Upper lobe of left lung (tissue), 6 donors: ENCODE measurements around the gene PPP6C. TPM values are rescaled to one million over a fixed set of nuclear protein-coding genes. Genes with fewer than 3 reads are reported as not detected.
"Not testable (repeated sequence)": the region's sequence is repeated elsewhere in the genome, so short reads cannot be mapped to it uniquely, and the experiment has no call there.

Experiments
- ATAC-seq, 2 donors: fragments of 200-7000 bp; cut with Tn5 transposase; one replicate each; pipeline ENCODE4 v1.9.1; 2022; ENCODE audit warnings: mild to moderate bottlenecking in 2 of 2, moderate library complexity in 2 of 2; ENCODE audit not compliant: low FRiP score in 2 of 2
- DNase-seq, 2 donors: peaks; one replicate each; pipeline ENCODE4 v3.0.0-alpha.2; 2019 to 2020
- H3K27ac ChIP-seq, 4 donors: fragments of 200-600 bp; sonication (generic); one replicate each; pipeline ENCODE4 v1.5.1; 2016 to 2019
- H3K27me3 ChIP-seq, 4 donors: fragments of 200-600 bp; sonication (generic); one replicate each; pipeline ENCODE4 v1.5.1; 2017 to 2019
- H3K36me3 ChIP-seq, 4 donors: fragments of 200-600 bp; sonication (generic); one replicate each; pipeline ENCODE4 v1.5.1; 2016 to 2019
- H3K4me1 ChIP-seq, 4 donors: fragments of 200-600 bp; sonication (generic); one replicate each; pipeline ENCODE4 v1.5.1; 2018 to 2019
- H3K4me3 ChIP-seq, 4 donors: fragments of 200-600 bp; sonication (generic); one replicate each; pipeline ENCODE4 v1.5.1; 2017 to 2019; ENCODE audit warnings: mild to moderate bottlenecking in 2 of 4, moderate library complexity in 1 of 4
- H3K9me3 ChIP-seq, 4 donors: fragments of 200-600 bp; sonication (generic); one replicate each; pipeline ENCODE4 v1.5.1; 2018 to 2019
- CTCF ChIP-seq, 6 experiments: fragments of 450-650 bp in 4 of 6; fragments of 200-600 bp in 2 of 6; sonication (generic) in 2 of 6; IDR thresholded peaks; one replicate each; pipeline ENCODE4 v1.5.1; 2016 to 2019; ENCODE audit warnings: antibody characterized with exemption in 6 of 6
- EP300 ChIP-seq, 4 donors: sonication (generic); formaldehyde crosslinking; IDR thresholded peaks; one replicate each; pipeline ENCODE4 v1.5.1; 2017; ENCODE audit warnings: antibody characterized with exemption in 4 of 4, control low read depth in 2 of 4
- POLR2A ChIP-seq, 4 donors: fragments of 450-650 bp; IDR thresholded peaks; one replicate each; pipeline ENCODE4 v1.5.1; 2016 to 2017; ENCODE audit warnings: antibody characterized with exemption in 4 of 4, mild to moderate bottlenecking in 2 of 4
- POLR2AphosphoS5 ChIP-seq, 2 donors: sonication (generic); formaldehyde crosslinking; IDR thresholded peaks; one replicate each; pipeline ENCODE4 v1.5.1; 2017; ENCODE audit warnings: antibody characterized with exemption in 2 of 2
- whole genome bisulfite sequencing, 2 donors: methylation state at CpG; one replicate each; pipeline ENCODE4 v1.1.5; 2017 to 2018; 5-methylcytosine and 5-hydroxymethylcytosine counted together
- total RNA-seq, 6 donors: library from RNA; depleted of rRNA in 4 of 6; stranded (reverse); fragments of >200 nt in 4 of 6; gene quantifications; one replicate each; pipeline versions ENCODE4 v1.1.0 to v1.2.1, GENCODE V29; 2016 to 2021
- donor health status: DM: no; HTN: no; CAD: no; lungs with moderate emphysema.
- donor health status: DM: no; HTN: yes; CAD: no; lungs with severe emphysema.

The PPP6C gene
- total RNA-seq, 6 donors from 2014 or later, result 7.5 to 42.5 (median 36.7) TPM

- H3K36me3 ChIP-seq, result peaks cover 0 to 53% (median 16%) of the 10 kb centered on the region in 4 donors
- whole genome bisulfite sequencing, 2 donors, result 84 to 92% methylated on average over 5 of the region's 5 CpGs
- no peaks in the 10 kb centered on the region for H3K27me3 ChIP-seq
- DNase-seq (no peak), ATAC-seq (no peak)
- no peaks in the 10 kb centered on the region for H3K9me3 ChIP-seq
- H3K4me1 ChIP-seq, result no peaks in the 10 kb centered on the region
- H3K27ac ChIP-seq, result no peak overlapping the region
- no peak overlapping the region for H3K4me3 ChIP-seq
- TF ChIP-seq CTCF (IDR thresholded peaks at IDR 0.05) (no peak), EP300 (IDR thresholded peaks at IDR 0.05) (no peak), POLR2A (IDR thresholded peaks at IDR 0.05) (no peak), POLR2AphosphoS5 (IDR thresholded peaks at IDR 0.05) (no peak)
Measured at GRCh38 chr9:125214186-125214585, 24.6 kb upstream of the PPP6C start.

- Histone ChIP-seq H3K27ac (no peak overlapping the region), H3K27me3 (no peaks in the 10 kb centered on the region), H3K4me3 (no peak overlapping the region), H3K36me3 (peaks cover 4 to 63% (median 35%) of the 10 kb centered on the region in 4 donors), H3K9me3 (no peaks in the 10 kb centered on the region), H3K4me1 (peaks cover 9 to 15% (median 11%) of the 10 kb centered on the region in 4 donors)
- TF ChIP-seq POLR2AphosphoS5 (IDR thresholded peaks at IDR 0.05), result no peak
- TF ChIP-seq EP300 (IDR thresholded peaks at IDR 0.05), result no peak
- TF ChIP-seq CTCF (IDR thresholded peaks at IDR 0.05), result no peak
- TF ChIP-seq POLR2A (IDR thresholded peaks at IDR 0.05), result no peak
- WGBS, 2 donors, result 90 to 95% methylated on average over 2 to 3 of the region's 3 CpGs
- DNase-seq (no peak), ATAC-seq (no peak)
Measured at GRCh38 chr9:125204477-125204876, 14.9 kb upstream of the PPP6C start.

GRCh38 chr9:125202846-125203618, 13.4 kb upstream of the PPP6C start:
- ATAC-seq (no peak), DNase-seq (no peak)
- 96% methylated on average over 1 of the region's 1 CpG for WGBS, 2 donors

GRCh38 chr9:125200216-125201047, 10.8 kb upstream of the PPP6C start, which contains the start of gene RABEPK:
TSS of gene RABEPK (plus strand) at chr9:125200542. CDS start at chr9:125203014, 2,472 bp downstream.
- 0 to 1% methylated on average over 21 to 49 of the region's 51 CpGs for WGBS, 2 donors
- Histone ChIP-seq H3K9me3 (no peaks in the 10 kb centered on the region), H3K27ac (peak within 1 kb of the TSS; percentile 89 to 93 (median 91)), H3K27me3 (no peaks in the 10 kb centered on the region), H3K36me3 (peaks cover 0 to 23% (median 5%) of the 10 kb centered on the region in 4 donors), H3K4me1 (peaks cover 11 to 19% (median 14%) of the 10 kb centered on the region in 4 donors), H3K4me3 (peak within 1 kb of the TSS; percentile 56 to 77 (median 70))
- TF ChIP-seq POLR2AphosphoS5 (IDR thresholded peaks at IDR 0.05), result peak; percentile 89 to 91
- peak; percentile 52 to 88 (median 75) for TF ChIP-seq POLR2A (IDR thresholded peaks at IDR 0.05)
- peak in 1 of 4 donors; percentile 12 for TF ChIP-seq EP300 (IDR thresholded peaks at IDR 0.05)
- peak in 1 of 6 experiments; percentile 8 for TF ChIP-seq CTCF (IDR thresholded peaks at IDR 0.05)
- DNase-seq (peak; percentile 93 to 99), ATAC-seq (peak; percentile 99 to 100)

More at GRCh38 chr9:125202846-125203618, 13.4 kb upstream of the PPP6C start:
- Histone ChIP-seq H3K4me1 (peaks cover 11 to 19% (median 14%) of the 10 kb centered on the region in 4 donors), H3K4me3 (no peak overlapping the region), H3K27me3 (no peaks in the 10 kb centered on the region), H3K36me3 (peaks cover 4 to 49% (median 26%) of the 10 kb centered on the region in 4 donors), H3K27ac (no peak overlapping the region), H3K9me3 (no peaks in the 10 kb centered on the region)
- TF ChIP-seq EP300 (IDR thresholded peaks at IDR 0.05), result no peak
- no peak for TF ChIP-seq POLR2A (IDR thresholded peaks at IDR 0.05)
- no peak for TF ChIP-seq CTCF (IDR thresholded peaks at IDR 0.05)
- no peak for TF ChIP-seq POLR2AphosphoS5 (IDR thresholded peaks at IDR 0.05)

- H3K4me1 ChIP-seq, result peaks cover 6 to 10% (median 8%) of the 10 kb centered on the region in 4 donors
- H3K27ac ChIP-seq, ATAC-seq, H3K9me3 ChIP-seq, H3K36me3 ChIP-seq, H3K27me3 ChIP-seq, H3K4me3 ChIP-seq, DNase-seq: not testable (repeated sequence)
- WGBS, 2 donors, result 82% methylated on average over 1 of the region's 1 CpG; no CpG with 5 or more reads in 1 of the 2 donors
Measured at GRCh38 chr9:125195591-125195990, 6.0 kb upstream of the PPP6C start.

- H3K4me3 ChIP-seq, ATAC-seq, H3K9me3 ChIP-seq, H3K27ac ChIP-seq, H3K27me3 ChIP-seq, DNase-seq, H3K36me3 ChIP-seq: not testable (repeated sequence)
- 86 to 87% methylated on average over 5 of the region's 5 CpGs for whole genome bisulfite sequencing, 2 donors
- peaks cover 9 to 13% (median 11%) of the 10 kb centered on the region in 4 donors for H3K4me1 ChIP-seq
Measured at GRCh38 chr9:125194466-125194865, 4.9 kb upstream of the PPP6C start.
